HG02970 (cell line): ENCODE data around the gene OR2G6.
"Not testable (repeated sequence)": the region's sequence is repeated elsewhere in the genome, so short reads cannot be mapped to it uniquely, and the experiment has no call there.

Source experiments
- ATAC-seq: cut with Tn5 transposase; IDR thresholded peaks from one replicate; pipeline ENCODE4 v1.9.1; 2021; ENCODE audit warnings: mild to moderate bottlenecking, moderate library complexity, moderate number of reproducible peaks; ENCODE audit not compliant: unreplicated experiment, low FRiP score

The OR2G6 gene

DNA sequence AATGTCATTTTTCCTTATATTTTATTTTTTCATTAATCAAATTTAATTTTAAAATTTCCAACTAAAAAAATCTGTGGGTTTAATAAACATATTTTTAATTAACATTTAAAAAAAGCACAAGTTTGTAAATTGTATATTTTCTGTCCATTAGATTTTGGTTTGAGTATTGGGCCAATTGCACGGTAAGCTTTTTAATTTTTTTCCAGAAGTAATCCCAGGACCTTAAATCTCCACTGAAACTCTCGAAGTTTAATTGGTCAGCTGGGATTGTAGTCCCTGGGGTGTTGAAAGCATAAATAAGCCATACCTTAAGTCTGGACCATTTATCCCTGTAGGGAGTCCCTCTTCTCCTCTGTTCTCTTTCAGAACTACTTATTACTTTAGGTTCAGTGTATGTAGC lies at the start of gene OR2G6:
Gene OR2G6 (plus strand): TSS at position 301 of the 400 bp plus-strand sequence. CDS start 13,574 bp downstream, outside the sequence.
- ATAC-seq, result not testable (repeated sequence)

DNA sequence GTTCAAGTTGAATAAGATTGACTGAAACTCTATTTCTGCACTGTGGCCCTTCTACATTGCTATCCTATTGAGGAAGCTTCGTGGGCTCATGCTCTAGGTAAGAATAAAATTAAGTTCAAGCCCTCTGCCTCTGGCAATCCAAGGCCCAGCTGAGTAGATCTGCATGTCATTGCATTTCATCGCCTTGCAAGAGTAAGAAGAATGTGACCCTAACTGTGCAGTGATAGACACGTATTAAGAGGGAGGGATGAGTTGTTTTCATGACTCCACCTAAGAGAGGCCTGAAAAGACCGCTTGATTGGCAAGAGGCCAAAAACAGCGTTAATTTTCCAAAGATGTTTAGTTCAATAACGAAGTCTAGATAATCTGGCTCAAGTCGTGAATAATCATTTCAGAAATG lies 48.8 kb upstream of the OR2G6 start:
- ATAC-seq, result not testable (repeated sequence)

DNA sequence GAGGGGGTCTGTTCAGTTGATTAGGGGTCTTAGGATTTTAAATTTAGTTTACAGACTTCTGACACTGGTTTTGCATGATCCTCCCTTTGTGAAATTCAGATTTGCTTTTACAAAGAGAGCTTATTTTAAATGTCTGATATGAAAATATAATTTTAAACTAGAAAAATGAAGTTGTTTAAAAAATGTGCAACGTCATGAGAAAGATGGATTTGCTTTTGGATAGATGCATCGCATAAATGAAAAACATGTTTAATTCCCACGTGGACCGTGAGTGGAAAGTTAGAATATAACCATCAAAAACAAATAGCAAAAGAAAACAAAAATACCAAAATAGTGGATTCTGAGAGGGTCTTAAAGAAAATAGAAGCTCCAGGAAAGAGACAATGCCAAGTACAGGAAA lies 36.7 kb upstream of the OR2G6 start:
- no peak for ATAC-seq

DNA sequence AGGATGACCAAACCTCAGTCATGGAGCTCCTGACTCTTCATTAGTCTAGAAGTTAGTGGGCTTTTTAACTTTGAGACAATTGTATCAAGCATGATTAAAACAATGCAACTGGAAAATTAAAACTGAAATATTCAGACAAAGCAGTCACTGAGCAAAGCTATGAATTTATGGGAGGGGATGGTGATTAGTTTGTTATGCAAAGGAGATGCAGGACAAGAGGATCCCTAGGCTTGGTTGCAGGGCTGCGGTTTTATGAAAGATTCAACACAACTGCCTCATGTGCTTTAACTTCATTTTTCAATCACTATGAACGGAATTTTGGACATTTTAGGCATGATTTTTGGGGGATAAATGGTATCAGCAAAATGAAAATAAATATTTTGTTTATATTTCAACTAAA lies 35.8 kb upstream of the OR2G6 start:
- ATAC-seq, result not testable (repeated sequence)

DNA sequence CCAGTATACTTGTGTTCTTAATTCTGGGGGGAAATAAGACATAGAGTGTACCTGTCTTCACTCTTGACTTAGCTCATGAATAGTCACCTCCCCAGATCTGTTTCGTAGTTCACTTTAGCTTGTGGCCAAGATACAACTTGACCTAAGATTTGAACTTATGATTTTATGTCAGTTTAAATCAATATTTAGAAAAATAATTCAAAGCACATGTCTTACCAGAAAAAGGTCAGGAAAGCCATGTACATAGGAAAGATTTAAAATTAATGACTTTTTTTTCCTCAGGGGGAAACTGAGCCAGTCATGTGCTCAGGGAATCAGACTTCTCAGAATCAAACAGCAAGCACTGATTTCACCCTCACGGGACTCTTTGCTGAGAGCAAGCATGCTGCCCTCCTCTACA lies 34.8 kb upstream of the OR2G6 start, which contains the start of gene OR2T3:
Gene OR2T3 (plus strand): TSS at position 301 of the 400 bp plus-strand sequence. CDS start 0 bp downstream, at position 301.
- not testable (repeated sequence) for ATAC-seq

DNA sequence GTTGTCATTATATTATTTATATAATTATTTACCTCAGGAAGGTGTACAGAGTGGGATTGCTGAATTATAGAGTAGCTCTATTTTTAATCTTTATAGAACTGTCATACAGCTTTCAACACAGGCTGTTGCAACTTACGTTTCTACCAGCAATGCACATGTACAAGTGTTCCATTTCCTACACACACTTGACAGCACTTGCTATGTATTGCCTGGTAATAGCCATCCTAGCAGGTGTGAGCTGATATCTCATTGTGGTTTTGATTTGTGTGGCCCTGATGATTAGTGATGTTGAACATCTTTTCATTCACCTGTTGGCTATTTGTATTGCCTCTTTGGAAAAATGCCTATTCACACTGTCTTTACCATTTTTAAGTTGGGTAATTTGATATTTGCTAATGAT lies 32.2 kb upstream of the OR2G6 start:
- peak; percentile 43 for ATAC-seq

DNA sequence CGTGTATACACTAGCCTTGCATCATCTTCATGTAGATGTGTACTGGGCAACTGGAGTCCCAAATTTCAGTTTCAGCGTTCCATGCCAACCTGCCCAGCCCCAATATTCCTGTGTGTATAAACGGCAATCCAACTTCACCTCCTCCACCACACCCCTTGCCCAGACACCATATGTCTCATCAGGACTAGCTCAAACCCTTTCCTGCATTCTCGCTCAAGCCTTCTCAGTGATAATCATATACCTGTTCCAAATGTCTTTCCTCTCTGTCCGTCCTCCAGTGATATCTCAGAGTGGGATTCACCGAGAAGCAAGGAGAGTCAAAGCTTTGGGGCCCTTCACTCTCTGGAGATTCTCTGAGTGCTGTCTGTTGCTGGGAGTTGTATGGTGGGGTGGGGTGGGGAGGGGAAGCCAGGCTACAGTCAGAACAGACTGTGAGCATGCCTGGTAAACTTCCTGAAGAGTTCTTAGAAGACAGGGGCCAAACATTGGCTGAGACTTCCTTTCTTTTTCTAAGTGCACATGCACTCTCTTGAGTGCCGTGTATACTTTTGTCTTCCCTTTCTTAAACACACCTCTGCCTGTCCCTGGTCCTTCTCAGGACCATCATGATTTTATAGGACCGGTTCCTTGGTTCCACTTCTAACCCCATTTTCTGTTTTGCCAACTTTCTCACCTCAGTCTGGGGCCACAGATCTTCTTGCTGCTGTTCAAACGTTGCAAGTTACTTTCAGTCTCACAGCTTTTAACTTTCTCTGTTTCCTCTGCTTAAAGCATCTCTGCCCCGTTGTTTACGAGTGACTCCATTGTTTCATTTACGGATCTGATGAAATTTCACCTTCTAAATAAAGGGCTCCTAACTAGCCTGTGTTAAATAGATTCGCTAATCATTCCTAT lies 25.9 kb upstream of the OR2G6 start:
- peak; percentile 82 for ATAC-seq

DNA sequence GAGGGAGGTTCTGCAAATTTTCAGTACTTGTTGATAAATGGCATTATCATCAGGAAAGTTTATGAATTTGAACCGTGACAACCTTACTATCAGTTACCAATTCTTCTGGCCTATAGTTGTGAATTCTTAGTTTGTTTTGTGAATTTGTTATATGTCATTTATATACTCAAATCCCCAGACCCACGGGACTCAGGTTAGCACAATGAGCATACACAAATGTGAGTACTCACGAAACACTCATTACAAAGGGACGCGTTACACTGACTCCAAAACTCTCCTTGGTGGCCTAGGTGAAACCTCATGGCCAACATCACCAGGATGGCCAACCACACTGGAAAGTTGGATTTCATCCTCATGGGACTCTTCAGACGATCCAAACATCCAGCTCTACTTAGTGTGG lies 19.6 kb upstream of the OR2G6 start, which contains the start of gene OR2T5:
Gene OR2T5 (plus strand): TSS at position 301 of the 400 bp plus-strand sequence. CDS start 0 bp downstream, at position 301.
- ATAC-seq, result not testable (repeated sequence)

DNA sequence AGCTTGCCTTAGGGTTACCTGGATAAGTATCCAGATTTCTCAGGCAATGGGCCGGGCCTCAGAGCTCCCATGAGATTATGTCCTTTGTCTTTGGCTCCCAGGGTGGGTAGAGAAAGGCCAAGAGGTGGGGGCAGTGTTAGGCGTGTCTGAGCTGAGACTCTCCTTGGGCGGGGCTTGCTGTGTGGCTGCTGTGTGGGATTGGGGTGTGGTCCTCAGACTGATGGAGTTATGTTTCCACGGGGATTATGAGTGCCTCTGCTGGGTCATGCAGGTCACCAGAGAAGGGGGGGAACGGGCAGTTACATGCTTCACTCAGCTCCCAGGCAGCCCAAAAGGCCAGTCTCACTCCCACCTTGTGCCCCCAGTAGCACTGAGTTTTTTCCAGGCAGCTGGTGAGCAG lies 11.2 kb upstream of the OR2G6 start:
- ATAC-seq, result not testable (repeated sequence)

DNA sequence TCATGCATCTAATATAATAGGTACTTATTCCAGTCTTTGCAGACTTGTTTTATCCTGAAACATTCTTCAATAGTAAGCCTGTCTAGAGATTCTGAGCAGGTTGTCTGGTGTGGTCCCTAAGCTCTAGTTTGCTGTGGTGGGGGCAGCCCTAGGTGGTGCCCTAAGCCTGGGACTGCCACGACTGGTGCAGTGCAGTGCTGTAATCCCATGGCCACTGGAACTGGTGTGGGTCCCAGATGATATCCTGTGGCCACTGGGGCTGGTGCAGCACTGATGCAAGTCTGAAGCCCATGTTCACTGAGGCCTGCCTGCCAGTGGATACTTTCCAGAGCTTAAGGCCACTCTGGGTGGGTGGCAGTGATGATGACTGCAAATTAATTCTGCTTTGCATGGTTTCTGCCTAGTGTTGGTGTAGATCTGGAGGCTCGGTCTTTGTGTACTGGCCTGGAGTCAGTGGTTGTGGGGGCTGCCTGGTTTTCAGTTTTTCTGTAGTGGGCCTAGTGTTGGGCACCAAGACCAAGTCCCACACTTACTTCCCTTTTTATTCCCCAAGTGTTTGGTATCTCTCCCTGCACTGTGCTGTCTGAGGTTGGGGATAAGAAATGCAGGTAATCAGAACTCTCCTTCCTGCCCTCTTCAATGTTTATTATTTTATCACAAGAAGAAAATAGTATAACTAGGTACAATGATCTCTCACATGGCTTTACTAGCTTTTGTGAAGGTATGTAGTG lies 7.4 kb upstream of the OR2G6 start:
- ATAC-seq, result not testable (repeated sequence)

DNA sequence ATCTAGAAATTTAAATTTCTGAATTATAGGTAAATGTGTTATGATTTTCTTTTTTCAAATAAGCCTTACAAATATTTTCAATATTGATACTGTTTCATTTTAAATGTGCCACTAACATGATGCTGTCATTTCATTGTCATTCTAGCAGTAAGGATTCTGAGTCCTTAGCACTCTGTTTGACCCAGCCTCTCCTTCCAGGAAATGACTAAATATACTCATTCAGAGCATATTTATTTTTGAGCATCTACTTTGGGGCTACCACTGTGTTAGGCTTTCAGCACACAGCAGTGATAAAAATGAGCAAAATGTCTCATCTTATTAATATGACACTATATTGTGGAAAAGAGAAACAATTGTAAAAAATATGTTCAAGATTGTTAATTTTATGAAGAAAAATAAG lies 2.3 kb downstream of the OR2G6 start:
- not testable (repeated sequence) for ATAC-seq

DNA sequence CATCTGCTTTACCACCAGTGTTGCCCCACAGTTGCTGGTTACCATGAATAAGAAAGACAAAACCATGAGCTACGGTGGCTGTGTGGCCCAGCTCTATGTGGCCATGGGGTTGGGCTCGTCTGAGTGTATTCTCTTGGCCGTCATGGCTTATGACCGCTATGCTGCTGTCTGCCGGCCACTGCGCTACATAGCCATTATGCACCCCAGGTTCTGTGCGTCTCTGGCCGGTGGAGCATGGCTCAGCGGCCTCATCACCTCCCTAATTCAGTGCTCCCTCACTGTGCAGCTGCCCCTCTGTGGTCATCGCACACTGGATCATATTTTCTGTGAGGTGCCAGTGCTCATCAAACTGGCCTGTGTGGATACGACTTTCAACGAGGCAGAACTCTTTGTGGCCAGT lies 14.0 kb downstream of the OR2G6 start:
- ATAC-seq, result no peak

DNA sequence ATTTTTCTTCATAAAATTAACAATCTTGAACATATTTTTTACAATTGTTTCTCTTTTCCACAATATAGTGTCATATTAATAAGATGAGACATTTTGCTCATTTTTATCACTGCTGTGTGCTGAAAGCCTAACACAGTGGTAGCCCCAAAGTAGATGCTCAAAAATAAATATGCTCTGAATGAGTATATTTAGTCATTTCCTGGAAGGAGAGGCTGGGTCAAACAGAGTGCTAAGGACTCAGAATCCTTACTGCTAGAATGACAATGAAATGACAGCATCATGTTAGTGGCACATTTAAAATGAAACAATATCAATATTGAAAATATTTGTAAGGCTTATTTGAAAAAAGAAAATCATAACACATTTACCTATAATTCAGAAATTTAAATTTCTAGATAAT lies 29.6 kb downstream of the OR2G6 start:
- ATAC-seq, result not testable (repeated sequence)

DNA sequence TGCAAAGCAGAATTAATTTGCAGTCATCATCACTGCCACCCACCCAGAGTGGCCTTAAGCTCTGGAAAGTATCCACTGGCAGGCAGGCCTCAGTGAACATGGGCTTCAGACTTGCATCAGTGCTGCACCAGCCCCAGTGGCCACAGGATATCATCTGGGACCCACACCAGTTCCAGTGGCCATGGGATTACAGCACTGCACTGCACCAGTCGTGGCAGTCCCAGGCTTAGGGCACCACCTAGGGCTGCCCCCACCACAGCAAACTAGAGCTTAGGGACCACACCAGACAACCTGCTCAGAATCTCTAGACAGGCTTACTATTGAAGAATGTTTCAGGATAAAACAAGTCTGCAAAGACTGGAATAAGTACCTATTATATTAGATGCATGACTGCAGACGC lies 39.5 kb downstream of the OR2G6 start:
- not testable (repeated sequence) for ATAC-seq

DNA sequence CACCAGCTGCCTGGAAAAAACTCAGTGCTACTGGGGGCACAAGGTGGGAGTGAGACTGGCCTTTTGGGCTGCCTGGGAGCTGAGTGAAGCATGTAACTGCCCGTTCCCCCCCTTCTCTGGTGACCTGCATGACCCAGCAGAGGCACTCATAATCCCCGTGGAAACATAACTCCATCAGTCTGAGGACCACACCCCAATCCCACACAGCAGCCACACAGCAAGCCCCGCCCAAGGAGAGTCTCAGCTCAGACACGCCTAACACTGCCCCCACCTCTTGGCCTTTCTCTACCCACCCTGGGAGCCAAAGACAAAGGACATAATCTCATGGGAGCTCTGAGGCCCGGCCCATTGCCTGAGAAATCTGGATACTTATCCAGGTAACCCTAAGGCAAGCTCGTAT lies 43.2 kb downstream of the OR2G6 start:
- not testable (repeated sequence) for ATAC-seq

DNA sequence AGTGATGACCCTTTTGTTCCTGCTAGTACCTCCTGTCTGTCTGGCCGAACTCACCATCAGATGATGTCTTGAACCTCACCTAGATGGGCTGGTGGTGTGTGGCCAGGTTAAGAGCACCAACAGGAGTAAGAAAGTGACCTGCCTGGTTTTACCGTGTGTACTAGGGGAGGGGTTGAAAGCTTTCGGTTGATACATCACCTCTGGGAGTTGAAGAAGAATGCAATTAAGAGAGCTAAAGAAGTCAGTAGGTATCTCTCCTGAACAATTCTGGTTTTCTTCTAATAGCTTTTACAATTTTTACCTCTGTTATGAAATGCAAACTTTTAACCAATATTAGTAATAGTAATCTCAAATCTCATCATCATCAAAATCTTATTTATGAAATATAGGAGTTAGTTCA lies 54.8 kb downstream of the OR2G6 start, which contains the start of gene OR2T29:
Gene OR2T29 (minus strand): TSS at position 101 of the 400 bp plus-strand sequence. CDS start 3,281 bp downstream, outside the sequence.
- ATAC-seq, result not testable (repeated sequence)

DNA sequence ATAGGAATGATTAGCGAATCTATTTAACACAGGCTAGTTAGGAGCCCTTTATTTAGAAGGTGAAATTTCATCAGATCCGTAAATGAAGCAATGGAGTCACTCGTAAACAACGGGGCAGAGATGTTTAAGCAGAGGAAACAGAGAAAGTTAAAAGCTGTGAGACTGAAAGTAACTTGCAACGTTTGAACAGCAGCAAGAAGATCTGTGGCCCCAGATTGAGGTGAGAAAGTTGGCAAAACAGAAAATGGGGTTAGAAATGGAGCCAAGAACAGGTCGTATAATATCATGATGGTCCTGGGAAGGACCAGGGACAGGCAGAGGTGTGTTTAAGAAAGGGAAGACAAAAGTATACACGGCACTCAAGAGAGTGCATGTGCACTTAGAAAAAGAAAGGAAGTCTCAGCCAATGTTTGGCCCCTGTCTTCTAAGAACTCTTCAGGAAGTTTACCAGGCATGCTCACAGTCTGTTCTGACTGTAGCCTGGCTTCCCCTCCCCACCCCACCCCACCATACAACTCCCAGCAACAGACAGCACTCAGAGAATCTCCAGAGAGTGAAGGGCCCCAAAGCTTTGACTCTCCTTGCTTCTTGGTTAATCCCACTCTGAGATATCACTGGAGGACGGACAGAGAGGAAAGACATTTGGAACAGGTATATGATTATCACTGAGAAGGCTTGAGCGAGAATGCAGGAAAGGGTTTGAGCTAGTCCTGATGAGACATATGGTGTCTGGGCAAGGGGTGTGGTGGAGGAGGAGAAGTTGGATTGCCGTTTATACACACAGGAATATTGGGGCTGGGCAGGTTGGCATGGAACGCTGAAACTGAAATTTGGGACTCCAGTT lies 57.9 kb downstream of the OR2G6 start:
- not testable (repeated sequence) for ATAC-seq

DNA sequence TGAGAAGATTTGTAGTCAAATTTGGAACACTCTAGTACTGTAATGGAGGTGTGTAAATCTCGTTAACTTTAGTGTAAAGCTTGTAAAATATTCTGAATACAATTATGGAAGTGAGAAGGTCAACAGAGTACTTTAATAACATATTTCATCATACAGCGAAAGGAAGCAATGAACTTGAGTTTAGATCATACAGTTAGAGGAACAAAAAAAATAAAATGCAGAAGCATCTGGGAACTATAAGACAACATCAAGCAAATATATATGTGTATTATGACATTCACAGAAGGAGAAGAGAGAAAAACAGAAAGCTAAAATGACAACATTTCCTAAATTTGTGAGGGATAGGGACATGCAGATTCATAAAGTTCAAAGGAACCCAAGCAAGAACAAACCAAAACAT lies 61.2 kb downstream of the OR2G6 start:
- ATAC-seq, result not testable (repeated sequence)

DNA sequence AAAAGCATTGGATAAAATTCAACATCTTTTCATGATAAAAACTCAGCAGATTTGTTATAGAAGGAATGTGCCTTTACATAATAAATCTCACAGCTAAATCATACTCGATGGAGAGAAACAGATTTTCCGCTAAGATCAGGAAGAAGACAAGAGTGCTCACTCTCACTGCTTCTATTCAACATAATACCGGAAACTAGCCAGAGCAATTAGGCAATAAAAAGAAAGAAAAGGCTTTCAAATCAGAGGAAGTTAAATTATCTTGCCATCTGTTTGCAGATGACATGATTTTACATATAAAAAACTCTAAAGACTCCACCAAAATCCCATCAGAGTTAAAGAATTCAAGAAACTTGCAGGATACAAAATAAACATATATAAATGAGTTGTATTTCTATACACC lies 62.9 kb downstream of the OR2G6 start:
- not testable (repeated sequence) for ATAC-seq

DNA sequence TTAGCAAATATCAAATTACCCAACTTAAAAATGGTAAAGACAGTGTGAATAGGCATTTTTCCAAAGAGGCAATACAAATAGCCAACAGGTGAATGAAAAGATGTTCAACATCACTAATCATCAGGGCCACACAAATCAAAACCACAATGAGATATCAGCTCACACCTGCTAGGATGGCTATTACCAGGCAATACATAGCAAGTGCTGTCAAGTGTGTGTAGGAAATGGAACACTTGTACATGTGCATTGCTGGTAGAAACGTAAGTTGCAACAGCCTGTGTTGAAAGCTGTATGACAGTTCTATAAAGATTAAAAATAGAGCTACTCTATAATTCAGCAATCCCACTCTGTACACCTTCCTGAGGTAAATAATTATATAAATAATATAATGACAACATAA lies 64.2 kb downstream of the OR2G6 start:
- peak; percentile 60 for ATAC-seq
